GM18909 (cell line): ENCODE data around the gene SDF2L1.
"Not testable (repeated sequence)": the region's sequence is repeated elsewhere in the genome, so short reads cannot be mapped to it uniquely, and the experiment has no call there.

Experiments used
- ATAC-seq: cut with Tn5 transposase; IDR thresholded peaks from one replicate; pipeline ENCODE4 v1.9.1; 2021; ENCODE audit warnings: mild to moderate bottlenecking; ENCODE audit not compliant: unreplicated experiment, poor library complexity

SDF2L1 gene

DNA sequence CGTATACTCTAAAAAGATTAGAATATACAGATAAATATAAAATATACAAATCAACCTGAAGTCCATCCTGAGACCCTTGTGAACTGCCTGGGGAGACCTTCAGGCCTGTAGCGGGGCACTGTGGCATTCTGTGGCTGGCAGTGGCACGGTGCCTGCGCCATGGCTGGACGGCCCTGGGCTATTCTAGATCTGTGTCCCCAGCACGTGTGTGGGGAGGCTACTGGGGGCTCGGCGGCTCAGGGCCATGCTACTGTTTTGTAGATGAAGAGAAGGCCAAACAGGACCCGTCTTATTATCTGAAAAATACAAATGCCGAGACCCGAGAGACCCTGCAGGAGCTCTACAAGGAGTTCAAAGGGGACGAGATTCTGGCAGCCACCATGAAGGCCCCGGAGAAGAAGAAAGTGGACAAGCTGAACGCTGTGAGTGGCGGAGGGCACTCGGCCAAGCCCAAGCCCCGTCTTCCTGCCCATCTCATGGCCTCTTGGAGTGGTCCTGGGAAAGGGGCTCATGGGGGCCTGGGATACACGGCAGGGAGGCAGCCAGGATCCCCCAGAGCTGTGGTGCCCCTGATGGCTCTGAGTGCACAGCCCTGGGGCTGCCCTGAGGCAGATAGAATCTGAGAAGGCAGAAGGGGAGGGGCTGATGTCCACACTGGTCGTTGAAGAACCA lies 42.5 kb downstream of the SDF2L1 start:
- ATAC-seq: no peak

DNA sequence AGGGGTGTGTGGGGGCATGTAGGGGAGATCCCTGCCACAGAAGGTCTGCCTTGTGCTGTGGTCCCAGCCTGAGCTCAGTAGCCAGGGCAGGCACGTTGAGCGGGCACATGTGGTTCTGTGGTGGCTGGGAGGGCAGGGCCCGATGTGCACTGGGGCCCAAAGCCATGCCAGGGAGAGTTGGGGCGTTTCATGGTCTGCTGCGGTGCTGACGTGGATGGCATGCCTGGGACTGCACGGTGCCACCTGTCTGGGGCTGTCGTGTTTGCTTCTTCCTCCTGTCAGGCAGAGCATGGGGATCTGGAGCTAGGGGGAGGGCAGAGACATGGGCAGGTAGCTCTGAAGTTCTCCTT lies 43.0 kb downstream of the SDF2L1 start:
- ATAC-seq: no peak

DNA sequence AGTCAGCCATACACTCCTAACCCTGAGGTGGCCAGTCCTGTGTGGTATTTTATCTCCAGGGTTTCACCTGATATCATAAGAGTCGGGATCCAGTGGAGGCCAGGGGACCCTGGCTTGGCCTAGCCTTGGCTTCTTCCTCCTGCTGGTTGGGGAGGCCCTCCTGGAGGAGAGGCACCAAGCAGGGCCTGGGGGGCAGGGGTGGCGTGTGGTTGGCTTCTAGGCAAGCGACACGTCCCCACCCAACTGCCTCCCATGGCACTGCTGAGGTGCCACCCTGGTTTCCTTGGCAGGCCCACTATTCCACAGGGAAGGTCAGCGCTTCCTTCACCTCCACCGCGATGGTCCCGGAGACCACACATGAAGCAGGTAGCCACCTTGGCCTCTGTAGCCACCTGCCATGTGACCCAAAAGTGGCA lies 44.1 kb downstream of the SDF2L1 start:
- ATAC-seq: no peak

DNA sequence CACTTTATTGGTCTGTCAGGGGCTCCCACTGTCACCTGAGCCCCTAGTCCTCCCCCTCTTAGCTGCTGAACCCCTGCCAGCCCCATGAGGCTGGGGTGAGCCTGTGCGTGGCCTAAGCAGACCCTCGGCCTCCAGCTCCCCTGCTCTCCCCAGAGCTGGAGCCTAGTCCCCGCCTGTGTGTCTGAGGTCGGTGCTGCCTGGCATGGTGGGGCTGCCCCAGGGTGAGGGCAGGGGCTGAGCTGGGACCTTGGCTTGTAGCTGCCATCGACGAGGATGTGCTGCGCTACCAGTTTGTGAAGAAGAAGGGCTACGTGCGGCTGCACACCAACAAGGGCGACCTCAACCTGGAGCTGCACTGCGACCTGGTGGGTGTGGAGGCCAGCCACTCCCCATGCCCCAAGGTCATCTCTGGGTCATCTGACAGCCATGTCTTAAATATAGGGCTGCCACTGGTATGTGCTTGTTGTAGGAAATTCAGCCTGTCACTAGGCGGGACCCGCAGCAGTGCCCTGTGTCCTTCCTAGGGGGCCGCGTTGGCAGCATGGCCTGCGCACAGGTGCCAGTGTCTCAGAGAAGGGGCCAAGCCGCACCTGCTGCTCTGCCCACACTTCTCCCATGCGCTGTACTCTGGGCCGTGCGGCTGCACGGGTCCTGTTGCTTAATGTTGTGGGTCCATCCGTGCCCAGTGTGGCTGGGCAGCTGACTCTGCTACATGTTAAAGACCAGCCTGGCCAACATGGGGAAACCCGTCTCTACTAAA lies 44.7 kb downstream of the SDF2L1 start:
- ATAC-seq: no peak

DNA sequence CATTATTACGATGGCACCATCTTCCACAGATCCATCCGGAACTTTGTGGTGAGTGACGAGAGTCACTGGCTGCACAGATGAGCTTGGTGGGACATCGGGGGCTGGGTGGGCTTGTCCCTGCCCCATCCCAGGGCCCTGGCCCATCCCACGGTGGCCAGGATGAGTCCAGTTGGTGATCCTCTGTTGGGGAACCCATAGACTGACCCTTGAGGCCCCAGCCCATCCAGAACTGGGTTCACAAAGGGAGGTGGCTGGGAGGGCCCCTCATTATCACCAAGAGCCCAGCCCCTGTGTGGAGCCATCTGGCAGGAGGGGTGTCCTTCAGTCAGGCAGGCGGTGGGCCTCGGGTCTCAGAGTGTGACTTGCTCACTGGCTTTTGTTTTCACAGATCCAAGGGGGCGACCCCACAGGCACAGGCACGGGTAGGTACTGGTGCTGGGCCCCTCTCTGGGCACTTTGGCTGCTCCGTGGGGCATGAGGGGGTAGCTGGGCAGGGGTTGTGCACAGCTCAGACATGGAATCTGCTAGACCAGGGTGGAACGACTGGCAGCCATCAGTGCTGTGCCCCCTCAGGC lies 45.7 kb downstream of the SDF2L1 start:
- no peak for ATAC-seq

DNA sequence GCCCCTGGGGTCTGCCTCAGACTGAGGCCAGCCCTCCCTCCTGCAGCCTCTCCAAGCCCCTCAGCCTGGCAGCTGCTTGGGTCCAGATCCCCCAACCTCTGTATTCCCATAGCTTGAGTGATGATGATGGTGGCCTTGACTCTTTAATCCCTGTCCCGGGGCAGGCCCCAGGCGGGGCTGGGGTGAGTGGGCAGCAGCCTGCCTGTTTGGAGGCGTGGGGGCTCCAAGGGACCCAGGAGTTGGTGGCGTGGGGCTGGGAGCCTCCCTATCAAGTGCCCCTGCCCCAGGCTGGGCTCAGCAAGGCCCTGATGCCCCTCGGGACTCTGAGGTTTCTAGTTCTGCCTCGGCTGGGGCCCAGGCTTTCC lies 46.2 kb downstream of the SDF2L1 start:
- ATAC-seq: no peak

DNA sequence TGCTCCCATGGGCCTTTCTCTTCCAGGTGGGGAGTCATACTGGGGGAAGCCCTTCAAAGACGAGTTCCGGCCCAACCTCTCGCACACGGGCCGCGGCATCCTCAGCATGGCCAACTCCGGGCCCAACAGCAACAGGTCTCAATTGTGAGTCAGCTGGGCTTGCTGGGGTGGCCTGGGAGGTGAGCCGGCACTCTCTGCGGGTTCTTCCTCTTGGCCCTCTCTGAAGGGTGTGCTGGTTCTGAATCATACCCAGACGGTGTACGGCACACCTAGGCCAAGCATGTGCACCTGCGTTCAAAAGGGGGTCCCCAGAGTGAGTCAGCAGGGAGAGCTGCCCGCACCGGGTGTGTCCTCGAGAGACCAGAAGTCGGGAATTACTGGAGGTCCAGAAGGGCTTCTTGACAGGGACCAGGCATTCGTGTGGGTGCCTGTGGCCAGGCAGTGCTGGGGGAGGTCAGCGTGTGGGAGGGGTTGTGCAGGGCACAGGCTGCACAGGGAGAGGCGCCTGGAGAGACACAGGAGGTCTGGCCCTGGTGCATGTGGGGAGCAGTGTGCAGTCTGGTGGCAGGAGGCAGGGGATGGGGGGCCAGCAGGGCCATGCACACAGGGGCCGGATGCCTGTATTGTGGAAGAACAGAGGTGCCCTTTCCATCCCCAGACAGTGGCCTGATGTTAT lies 46.7 kb downstream of the SDF2L1 start:
- no peak for ATAC-seq

DNA sequence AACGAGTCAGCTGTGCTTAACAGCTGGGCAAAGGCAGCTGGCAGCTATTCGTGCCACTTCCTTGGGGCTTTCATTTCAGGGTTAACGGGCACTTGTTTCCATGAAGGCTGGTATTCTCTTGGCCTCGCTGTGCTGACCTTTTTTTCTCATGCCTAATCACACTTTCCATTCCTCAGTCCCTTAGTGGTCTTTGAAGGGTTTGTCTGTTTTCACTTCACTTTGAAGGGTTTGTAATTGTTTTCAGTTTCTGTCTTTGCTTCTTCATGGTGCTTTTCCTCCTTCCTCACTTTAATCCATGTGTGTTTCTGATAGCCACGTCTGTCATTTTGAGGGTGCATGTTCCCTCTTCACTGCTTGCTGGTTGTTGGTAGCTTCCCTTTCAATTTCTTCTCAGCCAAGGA lies 48.3 kb downstream of the SDF2L1 start:
- ATAC-seq: no peak

DNA sequence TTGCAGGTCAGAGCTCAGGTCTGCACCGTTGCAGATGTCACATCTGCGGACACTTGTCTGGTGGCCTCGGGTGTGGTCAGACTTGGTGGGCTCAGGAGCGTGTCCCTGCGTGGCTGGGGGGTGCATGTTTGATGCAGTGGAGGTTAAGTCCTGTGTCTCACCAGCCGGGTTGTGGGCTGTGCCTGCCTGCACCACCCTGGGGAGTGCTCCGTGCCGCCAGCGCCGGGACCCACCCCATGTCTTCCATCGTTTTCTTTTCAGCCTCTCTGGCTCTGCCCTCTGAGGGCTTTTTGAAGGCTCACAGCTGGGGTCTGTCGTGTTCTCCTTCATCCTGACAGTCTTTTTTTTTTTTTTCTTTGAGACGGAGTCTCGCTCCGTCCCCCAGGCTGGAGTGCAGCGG lies 49.7 kb downstream of the SDF2L1 start:
- no peak for ATAC-seq

DNA sequence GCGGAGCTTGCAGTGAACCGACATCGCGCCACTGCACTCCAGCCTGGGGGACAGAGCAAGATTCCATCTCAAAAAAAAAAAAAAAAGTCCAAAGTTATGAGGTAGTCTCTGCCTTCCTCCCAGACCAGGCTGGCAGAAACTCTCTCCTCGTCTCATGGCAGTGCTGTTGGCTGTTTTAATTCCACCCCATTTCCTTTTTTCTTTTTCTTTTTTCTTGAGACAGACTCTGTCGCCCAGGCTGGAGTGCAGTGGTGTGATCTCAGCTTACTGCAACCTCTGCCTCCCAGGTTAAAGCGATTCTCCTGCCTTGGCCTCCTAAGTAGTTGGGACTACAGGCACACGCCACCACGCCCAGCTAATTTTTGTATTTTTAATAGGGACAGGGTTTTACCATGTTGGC lies 50.8 kb downstream of the SDF2L1 start:
- not testable (repeated sequence) for ATAC-seq

DNA sequence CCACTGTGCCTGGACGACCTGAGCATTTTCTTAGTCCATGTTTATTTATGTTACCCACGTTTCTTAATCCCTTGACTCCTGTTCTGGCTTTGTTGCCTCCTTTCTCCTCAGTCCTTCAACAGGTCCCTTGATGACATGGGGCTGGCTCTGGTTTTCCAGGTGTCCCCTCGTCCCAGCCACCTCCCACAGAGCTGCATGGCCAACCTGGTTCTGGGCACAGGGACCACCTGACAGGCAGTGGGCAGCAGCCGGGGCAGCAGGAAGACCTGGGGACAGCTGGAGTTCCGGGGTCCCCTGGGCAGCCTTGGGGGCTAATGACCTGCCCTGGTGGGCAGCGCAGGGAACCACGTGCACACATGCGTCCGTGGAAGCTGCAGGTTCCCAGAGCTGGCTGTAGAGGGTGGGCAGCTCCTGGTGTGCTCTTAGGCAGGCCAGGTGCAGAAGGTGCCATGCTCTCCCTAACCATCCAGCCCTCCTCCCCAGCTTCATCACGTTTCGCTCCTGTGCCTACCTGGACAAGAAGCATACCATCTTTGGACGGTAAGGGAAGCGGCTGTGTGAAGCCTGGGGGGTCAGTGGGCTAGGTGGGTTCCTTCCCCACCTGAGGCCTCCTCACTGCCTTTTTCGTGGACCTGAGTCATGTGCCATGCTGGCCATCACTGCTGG lies 51.4 kb downstream of the SDF2L1 start:
- no peak for ATAC-seq
